Heart right ventricle (tissue), 16 donors: ENCODE data around the gene TRIM63. TPM values are rescaled to one million over a fixed set of nuclear protein-coding genes. Genes with fewer than 3 reads are reported as not detected.

Source experiments
- ATAC-seq, 8 donors: fragments of 200-7000 bp; cut with Tn5 transposase; one replicate each; pipeline ENCODE4 v1.9.1; 2020; ENCODE audit warnings: mild to moderate bottlenecking in 8 of 8, moderate library complexity in 8 of 8, moderate number of reproducible peaks in 1 of 8
- DNase-seq, 2 donors: peaks; one replicate each; pipeline ENCODE4 v3.0.0-alpha.2; 2020
- H3K27ac ChIP-seq, 10 donors: fragments of 200-600 bp; sonication (generic) in 2 of 10; one replicate each; pipeline versions ENCODE4 v1.5.0 to v1.8.0; 2020 to 2022; ENCODE audit warnings: mild to moderate bottlenecking in 3 of 10
- H3K27me3 ChIP-seq, 7 donors: fragments of 200-600 bp; one replicate each; pipeline ENCODE4 v1.8.0; 2021 to 2022; ENCODE audit warnings: mild to moderate bottlenecking in 2 of 7
- H3K36me3 ChIP-seq, 9 donors: fragments of 200-600 bp; sonication (generic) in 1 of 9; one replicate each; pipeline versions ENCODE4 v1.5.0 to v1.8.0; 2020 to 2022; ENCODE audit warnings: mild to moderate bottlenecking in 2 of 9
- H3K4me1 ChIP-seq, 9 donors: fragments of 200-600 bp; sonication (generic) in 1 of 9; one replicate each; pipeline versions ENCODE4 v1.5.0 to v1.8.0; 2020 to 2022; ENCODE audit warnings: mild to moderate bottlenecking in 4 of 9
- H3K4me3 ChIP-seq, 10 donors: fragments of 200-600 bp; sonication (generic) in 2 of 10; one replicate each; pipeline versions ENCODE4 v1.5.0 to v1.8.0; 2020 to 2022; ENCODE audit warnings: mild to moderate bottlenecking in 7 of 10, moderate library complexity in 2 of 10
- H3K9me3 ChIP-seq, 11 donors: fragments of 200-600 bp in 10 of 11; sonication (generic) in 2 of 11; one replicate each; pipeline versions ENCODE4 v1.5.0 to v1.8.0; 2013 to 2022; ENCODE audit warnings: mild to moderate bottlenecking in 2 of 11, control low read depth in 1 of 11, moderate library complexity in 1 of 11
- WGBS, 2 donors: extraction: QIAGEN DNeasy Blood & Tissue Kit; methylation state at CpG; one replicate each; pipeline ENCODE4 v1.1.7; 2013; ENCODE audit warnings: inconsistent platforms in 1 of 2; 5-methylcytosine and 5-hydroxymethylcytosine counted together
- intact Hi-C, 10 donors: fragments of 100-400 bp; cut with DNase I; formaldehyde crosslinking; loops; one replicate each; pipeline versions ENCODE4 v1.11.1 to v1.14.2; 2022
- long read RNA-seq, 3 donors: library from polyadenylated mRNA; unstranded; transcript quantifications; one replicate each; pipeline ENCODE4 v2.0.0, GENCODE V29; 2020 to 2021
- polyA plus RNA-seq, 2 donors: library from polyadenylated mRNA; stranded (reverse); fragments of 200-250 nt; gene quantifications; one replicate each; pipeline ENCODE4 v1.2.3, GENCODE V29; 2013
- total RNA-seq, 10 donors: library from RNA; stranded (reverse); fragmentation: NEBNext Ultra II Directional in 3 of 10; extraction: Animal tissue kit (Norgen Biotek cat#: 25700) in 3 of 10; gene quantifications; one replicate each; pipeline versions ENCODE4 v1.2.1 to v1.2.4, GENCODE V29; 2021 to 2023
- TF ChIP-seq, protein P1 (sequence below), 9 donors: fragments of 200-600 bp; sonication (generic) in 2 of 9; IDR thresholded peaks; one replicate each; pipeline versions ENCODE4 v1.5.0 to v1.8.0; 2021 to 2022; ENCODE audit warnings: antibody characterized with exemption in 9 of 9, mild to moderate bottlenecking in 5 of 9, moderate library complexity in 1 of 9
- donor health status: Arrhythmogenic right ventricular cardiomyopathy.
- donor health status: ischemic (EF 13 %, LVEDD 7.1; RV severe dilation, severe dysfunction).
- donor health status: healthy with polysubstance abuse.
- donor health status: DM: no; HTN: yes; CAD: no.
- donor health status: DM: no; HTN: no; CAD: no.
- donor health status: ischemic (EF 25% LVEDD 6.9; RV normal size, moderate dysfunction).
- donor health status: ischemic (EF 25% LVEDD 5.7; RV mildly dilated, moderate dysfunction).
- donor health status: healthy.
- donor health status: DM: yes; HTN: yes; CAD: no.
- donor health status: Ischemic cardiomyopathy.
- donor health status: ischemic (EF 35%, LVEDD 5.7; RV mildly dilated, moderate dysfunction).
- donor health status: nonischemic (EF 11% LVEDD 7.7; RV severe dilation, severe dysfunction).
- donor health status: DM: yes; HTN: yes; CAD: no.
- donor health status: PGD.
- donor health status: ischemic (EF 29% LVEDD 5.4; RV normal size, mild dysfunction).
- donor health status: nonischemic (EF 23%, LVEDD 6.1; RV moderate dilation, normal function).

TRIM63 gene
- total RNA-seq (100 to 1,000 TPM; 191 to 415 (median 222) TPM), polyA plus RNA-seq (100 to 1,000 TPM; 194 to 305 TPM)
- long read RNA-seq, donor 1, transcript TRIM63-201 (9 exons, 1,770 nt), result major isoform, 41 of 88 reads
- long read RNA-seq, donor 1, partial matches to known transcripts, result 42 of 88 reads
- long read RNA-seq, donor 1, other reads (novel, unspliced or antisense), result 5 of 88 reads
- long read RNA-seq, donor 2, transcript TRIM63-201 (9 exons, 1,770 nt), result major isoform, 27 of 61 reads
- long read RNA-seq, donor 2, partial matches to known transcripts, result 7 of 61 reads
- long read RNA-seq, donor 2, other reads (novel, unspliced or antisense), result 27 of 61 reads
- long read RNA-seq, donor 3, transcript TRIM63-201 (9 exons, 1,770 nt), result major isoform, 114 of 140 reads
- long read RNA-seq, donor 3, partial matches to known transcripts, result 9 of 140 reads
- long read RNA-seq, donor 3, other reads (novel, unspliced or antisense), result 17 of 140 reads

DNA sequence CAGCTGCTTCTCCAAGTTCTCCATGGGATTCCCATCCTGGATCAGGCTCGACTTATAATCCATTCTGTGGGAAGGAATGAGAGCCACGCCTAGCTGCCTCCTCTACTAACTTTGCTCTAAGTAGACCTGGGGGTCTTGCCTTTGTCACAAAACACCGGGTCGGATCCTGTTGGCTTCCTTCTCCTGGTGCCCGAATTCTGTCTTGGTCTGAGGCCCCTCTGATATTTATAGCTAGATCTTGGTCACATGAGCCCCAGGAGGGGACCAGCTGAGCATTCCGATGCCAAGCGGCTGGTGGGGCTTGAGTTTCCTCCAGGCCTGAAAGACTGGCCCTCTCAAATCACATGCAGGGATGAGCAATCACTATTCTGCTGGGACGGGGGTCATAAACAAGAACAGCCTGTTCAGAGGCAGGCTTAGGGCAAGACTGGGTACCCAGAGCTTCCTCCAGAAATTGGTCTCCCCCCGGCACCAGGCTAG is at the start of gene TRIM63:
TSS of gene TRIM63 (minus strand) at position 199 of the 480 bp plus-strand sequence. CDS start at position 63, 136 bp downstream.
- intact Hi-C loops, result loop anchor here in 3 of 10 donors (1.0 to 2.0 kb wide), 3 partner anchors 15 to 27 kb away; no protein-coding TSS in a partner anchor
- Histone ChIP-seq H3K27ac (peak within 1 kb of the TSS; percentile 81 to 99 (median 90)), H3K27me3 (peaks cover 0 to 20% (median 6%) of the 10 kb centered on the region in 7 donors), H3K4me1 (peaks cover 0 to 8% (median 4%) of the 10 kb centered on the region in 9 donors), H3K4me3 (peak within 1 kb of the TSS; percentile 48 to 69 (median 60)), H3K36me3 (peaks cover 0 to 38% (median 0%) of the 10 kb centered on the region in 9 donors), H3K9me3 (no peaks in the 10 kb centered on the region)
- ATAC-seq (peak; percentile 65 to 88 (median 76)), DNase-seq (peak; percentile 57 to 65)
- TF ChIP-seq, protein P1, sequence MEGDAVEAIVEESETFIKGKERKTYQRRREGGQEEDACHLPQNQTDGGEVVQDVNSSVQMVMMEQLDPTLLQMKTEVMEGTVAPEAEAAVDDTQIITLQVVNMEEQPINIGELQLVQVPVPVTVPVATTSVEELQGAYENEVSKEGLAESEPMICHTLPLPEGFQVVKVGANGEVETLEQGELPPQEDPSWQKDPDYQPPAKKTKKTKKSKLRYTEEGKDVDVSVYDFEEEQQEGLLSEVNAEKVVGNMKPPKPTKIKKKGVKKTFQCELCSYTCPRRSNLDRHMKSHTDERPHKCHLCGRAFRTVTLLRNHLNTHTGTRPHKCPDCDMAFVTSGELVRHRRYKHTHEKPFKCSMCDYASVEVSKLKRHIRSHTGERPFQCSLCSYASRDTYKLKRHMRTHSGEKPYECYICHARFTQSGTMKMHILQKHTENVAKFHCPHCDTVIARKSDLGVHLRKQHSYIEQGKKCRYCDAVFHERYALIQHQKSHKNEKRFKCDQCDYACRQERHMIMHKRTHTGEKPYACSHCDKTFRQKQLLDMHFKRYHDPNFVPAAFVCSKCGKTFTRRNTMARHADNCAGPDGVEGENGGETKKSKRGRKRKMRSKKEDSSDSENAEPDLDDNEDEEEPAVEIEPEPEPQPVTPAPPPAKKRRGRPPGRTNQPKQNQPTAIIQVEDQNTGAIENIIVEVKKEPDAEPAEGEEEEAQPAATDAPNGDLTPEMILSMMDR (IDR thresholded peaks at IDR 0.05), result no peak
- WGBS, 2 donors, result 27 to 44% methylated on average over 9 of the region's 9 CpGs

DNA sequence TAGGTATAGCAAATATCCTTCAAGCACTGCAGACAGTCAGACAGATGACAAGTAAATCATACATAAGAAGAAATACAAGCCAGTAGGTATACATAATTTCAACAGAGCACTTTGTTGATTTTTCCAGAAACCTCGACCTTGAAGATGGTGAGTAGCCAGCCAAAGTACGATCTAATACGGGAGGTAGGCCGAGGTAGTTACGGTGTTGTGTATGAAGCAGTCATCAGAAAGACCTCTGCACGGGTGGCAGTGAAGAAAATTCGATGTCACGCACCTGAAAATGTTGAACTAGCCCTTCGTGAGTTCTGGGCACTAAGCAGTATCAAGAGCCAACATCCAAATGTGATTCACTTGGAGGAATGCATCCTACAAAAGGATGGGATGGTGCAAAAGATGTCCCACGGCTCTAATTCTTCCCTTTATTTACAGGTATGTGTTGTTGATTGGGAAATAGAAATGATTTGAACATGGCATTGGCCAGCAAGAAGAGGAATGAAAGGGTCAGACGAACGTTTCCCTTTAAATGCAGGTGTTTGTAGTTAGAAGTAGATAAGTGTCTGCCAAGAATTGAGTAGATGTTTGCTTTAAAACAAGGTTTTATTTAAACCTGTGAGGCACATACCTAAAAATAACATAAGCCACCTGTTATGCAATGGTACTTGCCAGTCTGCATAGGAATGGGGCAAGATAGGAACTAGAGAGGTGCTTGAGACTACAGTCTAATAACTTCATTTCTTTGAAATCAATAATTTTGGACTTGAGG is 46.9 kb upstream of the TRIM63 start:
- ATAC-seq (no peak), DNase-seq (no peak)
- Histone ChIP-seq H3K27me3 (no peaks in the 10 kb centered on the region), H3K4me3 (no peak overlapping the region), H3K36me3 (peaks cover 0 to 53% (median 11%) of the 10 kb centered on the region in 9 donors), H3K4me1 (peaks cover 6 to 45% (median 36%) of the 10 kb centered on the region in 9 donors), H3K27ac (peak overlapping the region in 6 of 10 donors; percentile 0 to 98 (median 40)), H3K9me3 (no peaks in the 10 kb centered on the region)
- 70 to 72% methylated on average over 12 of the region's 12 CpGs for WGBS, 2 donors
- TF ChIP-seq, protein P1 (IDR thresholded peaks at IDR 0.05), result no peak
- intact Hi-C loops, result loop anchor here in 3 of 10 donors (5.0 to 10.0 kb wide), 3 partner anchors 33 to 120 kb away; partner anchors contain the start of gene CEP85 (in 1 of the 3)

DNA sequence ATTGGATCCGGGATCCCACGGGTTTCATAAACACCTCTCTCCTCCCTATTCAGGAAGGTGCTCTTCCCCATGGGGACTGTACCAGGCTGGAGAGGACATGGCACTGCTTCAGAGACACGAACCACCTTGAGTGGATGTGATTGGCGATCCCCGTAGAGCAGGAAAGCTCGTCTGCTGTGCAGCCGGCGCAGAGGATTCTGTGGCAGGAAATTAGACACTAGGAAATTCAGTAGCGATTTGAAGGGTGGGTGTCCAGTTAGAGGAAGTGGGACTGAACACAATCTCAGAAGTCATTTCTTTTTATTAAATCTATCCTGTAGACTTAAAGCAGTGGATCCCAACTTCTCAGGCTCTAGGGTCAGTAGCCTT is 45.0 kb upstream of the TRIM63 start:
- Histone ChIP-seq H3K4me3 (peak overlapping the region; percentile 79 to 100 (median 97)), H3K4me1 (peaks cover 6 to 44% (median 34%) of the 10 kb centered on the region in 9 donors), H3K9me3 (no peaks in the 10 kb centered on the region), H3K36me3 (peaks cover 0 to 34% (median 7%) of the 10 kb centered on the region in 9 donors), H3K27me3 (no peaks in the 10 kb centered on the region), H3K27ac (peak overlapping the region; percentile 72 to 100 (median 97))
- intact Hi-C loops, result loop anchor here in 3 of 10 donors (5.0 to 10.0 kb wide), 3 partner anchors 35 to 122 kb away; partner anchors contain the start of gene CEP85 (in 1 of the 3)
- TF ChIP-seq, protein P1 (IDR thresholded peaks at IDR 0.05), result no peak
- no peak for DNase-seq
- 1% methylated on average over 9 of the region's 9 CpGs for WGBS, 2 donors
- peak in 5 of 8 donors; percentile 1 to 12 (median 5) for ATAC-seq
